GM18517 (cell line): Measurements from ENCODE around the gene CYBRD1.
A peak's percentile ranks its signal among the peaks of the same experiment; 100 is the strongest.
"Not testable (repeated sequence)": the region's sequence is repeated elsewhere in the genome, so short reads cannot be mapped to it uniquely, and the experiment has no call there.

Experiments used
- ATAC-seq: cut with Tn5 transposase; IDR thresholded peaks from one replicate; pipeline ENCODE4 v1.9.1; 2021; ENCODE audit warnings: mild to moderate bottlenecking, moderate library complexity; ENCODE audit not compliant: unreplicated experiment

CYBRD1 gene

DNA sequence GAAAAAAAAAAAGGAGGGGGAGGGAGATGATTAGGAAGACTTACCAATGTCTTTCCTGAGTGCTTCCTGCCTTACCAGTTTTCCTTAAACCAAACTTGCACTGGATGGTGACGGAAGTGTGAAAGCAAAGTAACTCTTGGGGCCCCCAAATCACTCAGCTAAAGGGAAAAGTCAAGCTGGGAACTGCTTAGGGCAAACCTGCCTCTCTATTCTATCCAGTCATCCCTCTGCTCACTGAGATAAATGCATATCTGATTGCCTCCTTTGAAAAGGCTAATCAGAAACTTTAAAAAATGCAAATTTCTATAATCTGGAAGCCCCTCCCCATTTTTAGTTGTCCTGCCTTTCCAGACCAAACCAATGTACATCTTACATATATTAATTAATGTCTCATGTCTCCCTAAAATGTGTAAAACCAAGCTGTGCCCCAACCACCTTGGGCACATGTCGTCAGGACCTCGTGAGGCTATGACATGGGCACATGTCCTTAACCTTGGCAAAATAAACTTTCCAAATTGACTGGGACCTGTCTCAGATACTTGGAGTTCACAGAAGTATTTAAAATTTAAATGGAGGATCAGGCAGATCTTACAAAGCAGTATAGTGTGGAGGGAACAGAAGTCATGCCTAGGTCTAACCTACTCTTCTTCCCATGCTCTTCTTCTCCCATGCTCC is 7.2 kb upstream of the CYBRD1 start:
- ATAC-seq: no peak

DNA sequence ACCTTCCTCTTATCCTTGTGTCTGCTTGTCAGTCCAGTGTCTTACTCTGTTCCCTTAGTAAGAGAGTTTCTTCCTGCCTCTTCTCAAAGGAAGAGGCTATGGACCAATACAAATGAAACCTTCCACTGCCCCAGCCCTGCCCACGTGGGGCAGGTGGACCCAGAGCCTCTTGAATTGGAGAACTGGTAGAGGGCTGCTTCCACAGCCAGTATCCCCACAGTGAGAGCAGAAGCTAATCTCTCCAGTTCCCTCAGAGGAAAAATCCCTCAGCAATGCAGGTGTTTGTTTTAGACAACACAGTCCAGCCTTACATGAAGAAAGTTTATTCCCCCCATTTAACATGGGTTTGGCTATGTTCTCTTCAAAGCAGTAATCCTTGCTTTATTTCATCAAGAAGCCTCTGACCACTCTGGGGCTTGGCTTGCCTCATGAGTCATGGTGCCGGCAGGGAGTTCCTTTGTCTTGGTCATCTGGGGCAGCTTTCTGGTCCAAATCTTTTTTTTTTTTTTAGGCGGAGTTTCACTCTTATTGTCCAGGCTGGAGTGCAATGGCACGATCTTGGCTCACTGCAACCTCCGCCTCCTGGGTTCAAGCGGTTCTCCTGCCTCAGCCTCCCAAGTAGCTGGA is 6.5 kb upstream of the CYBRD1 start:
- no peak for ATAC-seq

DNA sequence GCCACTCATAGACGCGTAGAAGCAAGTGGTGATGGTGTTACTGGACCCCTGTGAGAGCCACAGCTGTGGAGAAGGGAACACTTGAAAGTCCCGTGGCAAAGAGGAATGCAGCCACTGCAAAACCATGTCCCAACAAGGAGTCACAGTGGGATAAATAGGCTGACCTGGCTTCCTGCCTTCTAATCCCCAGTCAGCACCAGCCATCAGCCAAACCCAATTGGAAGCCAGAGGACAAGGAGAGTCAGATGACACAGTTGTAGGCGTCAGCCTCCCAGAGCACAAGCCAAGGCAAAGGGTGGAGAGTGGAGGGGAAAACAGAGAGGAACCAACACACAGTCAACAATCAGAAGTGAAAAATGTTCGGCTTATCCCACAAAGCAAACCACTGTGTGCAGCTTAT is 5.5 kb upstream of the CYBRD1 start:
- ATAC-seq: no peak

DNA sequence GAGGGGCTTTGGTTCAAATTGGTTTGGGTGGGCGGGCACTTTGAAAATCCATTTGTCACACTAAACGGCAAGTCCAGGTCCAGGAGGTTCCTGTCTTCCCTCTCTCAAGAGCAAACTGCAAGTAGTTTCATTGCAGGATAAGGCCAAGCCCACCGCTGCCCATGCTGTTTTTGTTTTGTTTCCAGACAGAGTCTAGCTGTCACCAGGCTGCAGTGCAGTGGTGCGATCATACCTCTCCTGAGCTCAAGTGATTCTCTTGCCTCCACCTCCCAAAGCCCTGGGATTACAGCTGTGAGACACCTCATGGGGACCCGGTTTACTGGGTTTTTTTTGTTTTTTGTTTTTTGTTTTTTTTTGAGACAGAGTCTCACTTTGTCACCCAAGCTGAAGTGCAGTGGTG is 1.8 kb upstream of the CYBRD1 start:
- ATAC-seq: no peak

DNA sequence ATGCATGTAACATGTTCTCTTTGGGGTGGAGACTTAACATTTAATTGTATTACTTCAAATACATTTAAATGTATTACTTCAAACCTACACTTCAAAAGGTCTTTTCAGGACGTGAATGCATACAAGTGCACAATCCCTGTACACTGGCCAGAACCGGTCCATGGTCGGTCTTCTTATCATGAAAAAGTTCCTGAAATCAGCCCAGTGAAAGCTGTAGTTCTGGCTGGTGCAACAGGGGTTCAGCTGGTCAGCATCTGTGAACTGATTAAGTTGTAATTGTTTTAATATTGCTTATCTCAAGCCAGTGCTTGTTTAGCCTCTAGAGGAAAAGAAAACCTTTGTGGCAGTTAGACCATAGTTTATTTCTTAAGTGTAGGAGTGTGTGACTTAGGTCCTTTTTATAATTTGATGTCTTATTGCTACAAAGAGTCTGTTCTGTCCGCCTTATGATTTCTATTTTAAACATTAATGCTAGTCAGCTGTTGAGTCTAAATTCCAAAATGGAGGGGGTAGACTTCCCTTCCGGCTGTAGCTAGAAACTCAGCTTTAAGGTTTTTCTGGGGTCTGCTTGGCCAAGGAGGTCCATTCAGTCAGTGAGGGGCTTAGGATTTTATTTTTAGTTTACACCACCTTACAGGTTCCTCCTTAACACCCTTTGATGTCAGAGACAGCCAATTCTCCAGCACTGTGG is 768 bp upstream of the CYBRD1 start:
- peak; percentile 2 for ATAC-seq

DNA sequence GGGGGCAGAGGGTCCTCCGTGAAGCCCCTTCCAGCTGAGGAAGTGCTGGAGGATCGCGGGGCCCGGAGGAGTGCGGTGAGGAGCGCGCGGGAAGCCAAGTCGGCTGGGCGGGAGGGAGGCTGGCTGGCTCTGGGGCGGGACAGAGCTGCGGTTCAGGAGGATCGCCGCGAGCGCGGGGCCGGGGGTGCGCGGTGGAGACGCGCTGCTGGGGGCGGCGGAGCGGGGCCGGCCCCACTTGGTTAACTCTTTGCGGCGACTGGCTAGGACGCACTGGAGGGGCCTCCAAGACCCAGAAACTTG is 464 bp downstream of the CYBRD1 start:
- no peak for ATAC-seq

DNA sequence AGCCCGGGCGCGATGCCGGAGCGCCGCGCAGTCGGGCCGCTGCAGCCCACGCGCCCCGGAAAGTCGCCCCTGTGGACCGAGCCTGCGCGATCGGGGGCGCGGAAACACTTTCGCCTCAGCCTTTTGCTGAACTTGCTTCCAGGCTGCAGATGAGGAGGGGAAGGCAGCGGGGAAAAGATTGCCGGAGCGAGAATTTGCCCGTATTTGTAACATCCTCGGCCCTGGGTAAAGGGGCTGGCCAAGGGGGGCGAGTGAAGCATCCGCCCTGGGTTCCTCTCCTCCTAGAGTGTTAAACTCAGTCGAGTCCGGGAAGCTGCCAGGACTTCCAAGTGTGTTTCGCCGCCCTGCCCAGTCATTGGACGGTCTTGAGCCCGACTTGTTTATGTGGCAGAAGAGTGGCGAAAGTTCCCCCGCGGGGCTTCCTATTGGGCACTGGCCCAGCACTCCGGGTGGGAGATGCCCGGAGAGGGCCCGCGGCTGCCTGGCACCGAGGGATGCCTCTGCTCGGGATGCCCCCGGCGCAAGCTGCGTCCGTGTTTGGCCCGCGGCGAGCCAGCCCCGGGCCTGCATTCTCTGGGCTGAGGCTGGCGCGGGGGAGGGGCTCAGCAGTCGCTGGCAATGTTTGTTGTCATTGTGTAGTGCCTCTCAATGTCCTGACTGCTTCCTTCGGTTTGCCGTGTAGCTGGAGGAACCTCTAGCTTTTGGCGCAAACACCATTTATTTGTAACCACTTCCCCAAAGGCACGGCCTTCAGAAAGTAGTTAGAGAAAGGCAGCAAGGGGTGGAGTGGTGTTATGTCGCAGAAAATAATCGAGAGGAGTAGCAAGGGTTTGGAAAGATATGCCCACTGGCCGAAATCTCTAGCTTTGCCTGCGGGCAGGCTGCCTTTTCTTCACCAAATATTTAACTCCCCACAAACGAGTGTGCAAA is 1.1 kb downstream of the CYBRD1 start:
- ATAC-seq: peak; percentile 40

DNA sequence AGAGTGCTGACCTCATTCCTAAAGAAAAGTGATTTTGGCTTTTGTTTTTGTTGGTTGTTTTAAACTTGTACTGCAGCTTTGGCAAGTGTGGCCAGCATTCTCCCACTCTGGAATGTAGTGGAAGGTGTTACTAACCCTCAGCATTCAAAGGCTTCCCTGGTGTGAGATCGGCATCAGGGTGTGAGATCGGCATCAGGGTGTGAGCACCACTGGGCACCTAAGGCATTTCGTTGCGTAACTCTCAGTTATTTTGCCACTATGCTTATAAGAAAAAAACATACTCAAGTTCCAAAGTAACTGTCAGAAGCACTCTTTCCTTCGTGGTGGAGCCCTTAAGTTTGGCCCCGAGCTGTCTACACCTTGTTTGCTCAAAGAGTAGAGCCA is 1.7 kb downstream of the CYBRD1 start:
- no peak for ATAC-seq

DNA sequence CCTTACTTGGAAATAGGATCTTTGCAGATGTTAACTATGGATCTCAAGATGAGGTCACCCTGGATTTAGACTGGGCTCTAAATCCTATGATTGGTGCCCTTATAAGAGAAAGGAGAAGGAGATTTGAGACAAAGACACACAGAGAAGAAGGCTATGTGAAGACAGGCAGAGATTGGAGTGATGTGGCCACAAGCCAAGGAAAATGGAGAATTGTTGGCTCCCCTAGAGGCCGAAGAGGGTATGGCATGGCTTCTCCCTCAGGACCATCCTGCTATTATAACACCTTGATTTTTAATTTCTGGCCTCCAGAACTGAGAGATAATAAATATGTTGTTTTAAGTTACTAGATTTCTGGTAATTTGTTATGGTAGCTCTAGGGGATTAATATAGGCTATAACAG is 7.6 kb downstream of the CYBRD1 start:
- no peak for ATAC-seq

DNA sequence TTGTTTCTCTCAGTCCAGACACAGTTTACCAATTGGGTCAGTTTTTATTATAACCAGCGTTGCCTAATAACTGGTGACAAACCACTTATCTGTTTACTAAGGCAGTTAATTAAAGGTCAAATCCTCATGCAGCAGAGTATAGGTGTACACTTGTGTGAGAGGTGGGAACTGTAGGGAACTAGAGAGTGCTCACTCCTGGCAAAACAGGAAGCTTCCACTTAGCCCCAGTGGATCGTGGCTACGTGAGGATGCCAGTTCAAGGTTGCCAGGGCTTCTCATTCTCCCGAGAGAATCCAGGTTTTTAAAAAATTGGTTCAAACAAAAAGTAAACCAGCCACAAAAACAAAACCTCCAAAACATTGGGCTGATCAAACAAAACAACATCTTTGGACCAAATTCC is 8.1 kb downstream of the CYBRD1 start:
- no peak for ATAC-seq

DNA sequence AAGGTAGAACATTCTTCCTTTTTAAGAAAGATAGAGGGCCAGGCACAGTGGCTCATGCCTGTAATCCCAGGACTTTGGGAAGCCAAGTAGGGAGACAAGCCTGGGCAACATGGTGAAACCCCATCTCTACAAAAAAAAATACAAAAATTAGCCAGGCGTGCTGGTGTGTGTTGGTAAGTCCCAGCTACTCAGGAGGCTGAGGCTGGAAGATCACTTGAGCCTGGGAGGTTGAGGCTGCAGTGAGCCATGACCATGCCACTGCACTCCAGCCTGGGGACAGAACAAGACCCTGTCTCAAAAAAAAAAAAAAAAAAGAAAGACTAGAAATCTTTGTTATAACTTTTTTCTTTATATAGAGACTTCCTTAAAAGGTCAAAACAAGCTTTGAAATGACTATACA is 8.6 kb downstream of the CYBRD1 start:
- not testable (repeated sequence) for ATAC-seq

DNA sequence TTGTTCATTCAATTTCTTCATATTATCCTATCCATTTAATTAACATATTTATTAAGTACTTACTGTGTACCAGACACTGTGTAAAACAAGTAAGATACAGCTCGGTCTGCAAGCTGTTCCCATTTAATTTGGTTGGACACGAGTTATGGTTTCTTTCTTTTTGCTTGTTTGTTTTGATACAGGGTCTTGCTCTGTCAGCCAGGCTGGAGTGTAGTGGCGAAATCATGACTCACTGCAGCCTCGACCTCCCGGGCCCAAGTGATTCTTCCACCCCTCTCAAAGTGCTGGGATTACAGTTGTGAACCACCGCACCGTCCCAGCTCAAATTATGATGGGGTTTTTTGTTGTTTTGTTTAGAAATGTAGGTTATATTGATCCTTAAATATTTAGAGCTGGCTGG is 9.0 kb downstream of the CYBRD1 start:
- no peak for ATAC-seq

DNA sequence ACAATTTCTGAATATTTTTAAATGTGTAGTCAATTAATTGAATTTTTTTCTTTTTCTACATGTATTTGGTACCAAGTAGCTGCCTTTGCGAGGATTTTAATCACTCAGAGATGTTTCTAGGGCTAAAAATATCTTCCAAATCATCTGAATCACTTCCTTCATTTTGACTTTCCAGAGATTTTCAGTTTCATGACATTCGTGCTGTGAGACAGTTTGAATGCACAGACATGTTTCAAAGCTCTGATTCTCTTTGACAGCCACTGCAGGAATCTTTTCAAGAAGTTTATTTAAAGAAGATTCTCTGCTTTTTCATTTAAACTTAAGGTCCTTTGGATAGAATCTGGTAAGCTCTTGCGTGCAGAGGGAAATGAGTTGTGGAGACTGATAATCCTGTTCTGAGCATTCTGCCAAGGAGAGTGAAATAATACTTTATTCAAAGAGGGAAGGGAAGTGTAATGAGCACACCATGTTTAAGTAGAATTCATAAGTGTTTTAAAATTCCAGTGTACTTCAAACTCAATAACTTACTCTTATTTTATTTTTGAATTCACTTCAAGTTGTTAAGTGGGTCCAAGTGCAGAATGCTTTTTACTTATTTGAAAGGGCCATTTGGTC is 9.7 kb downstream of the CYBRD1 start:
- ATAC-seq: no peak

DNA sequence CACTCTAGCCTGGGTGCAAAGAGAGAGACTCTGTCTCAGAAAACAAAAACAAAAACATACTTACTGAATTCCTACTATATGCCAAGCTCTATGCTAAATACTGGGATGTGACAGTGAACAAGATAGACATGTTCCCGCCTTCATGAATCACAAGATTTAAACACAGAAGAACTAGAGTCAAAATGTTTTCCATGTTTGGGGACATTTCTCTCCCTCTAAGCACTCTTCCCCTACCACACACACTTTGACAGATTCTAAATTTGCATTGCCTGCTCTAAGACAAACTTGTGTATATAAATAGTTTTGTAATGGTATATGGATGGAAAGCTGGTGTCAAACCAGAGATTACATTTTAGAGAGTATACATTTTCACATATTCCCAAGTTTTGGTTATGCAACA is 11.1 kb downstream of the CYBRD1 start:
- no peak for ATAC-seq

DNA sequence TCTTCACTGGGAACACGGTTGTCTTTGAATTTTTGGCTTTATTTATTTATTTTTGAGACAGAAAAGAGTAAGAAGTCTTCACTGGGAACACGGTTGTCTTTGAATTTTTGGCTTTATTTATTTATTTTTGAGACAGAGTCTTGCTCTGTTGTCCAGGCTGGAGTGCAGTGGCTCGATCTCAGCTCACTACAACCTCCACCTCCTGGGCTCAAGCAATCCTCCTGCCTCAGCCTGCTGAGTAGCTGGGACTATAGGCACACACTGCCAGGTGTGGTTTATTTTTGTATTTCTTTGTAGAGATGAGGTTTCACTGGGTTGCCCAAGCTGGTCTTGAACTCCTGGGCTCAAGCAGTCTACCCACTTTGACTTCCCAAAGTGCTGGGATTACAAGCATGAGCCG is 13.3 kb downstream of the CYBRD1 start:
- not testable (repeated sequence) for ATAC-seq

DNA sequence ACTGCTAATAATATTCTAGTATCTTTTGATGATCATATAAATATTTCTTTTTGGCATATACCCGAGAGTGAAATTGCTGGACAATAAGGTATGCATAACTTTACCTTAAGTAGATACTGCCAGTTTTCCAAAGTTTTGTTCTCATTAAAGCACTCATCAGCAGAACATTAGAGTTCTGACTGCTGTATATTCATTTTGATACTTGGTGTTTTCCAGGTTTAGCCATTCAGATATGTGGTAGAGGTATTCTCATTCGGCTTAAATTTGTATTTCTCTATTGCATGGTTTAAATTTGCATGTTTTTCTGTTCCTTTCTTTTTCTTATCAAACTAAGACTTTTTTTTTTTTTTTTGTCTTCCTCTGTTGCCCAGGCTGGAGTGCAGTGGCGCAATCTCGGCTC is 18.2 kb downstream of the CYBRD1 start:
- ATAC-seq: no peak

DNA sequence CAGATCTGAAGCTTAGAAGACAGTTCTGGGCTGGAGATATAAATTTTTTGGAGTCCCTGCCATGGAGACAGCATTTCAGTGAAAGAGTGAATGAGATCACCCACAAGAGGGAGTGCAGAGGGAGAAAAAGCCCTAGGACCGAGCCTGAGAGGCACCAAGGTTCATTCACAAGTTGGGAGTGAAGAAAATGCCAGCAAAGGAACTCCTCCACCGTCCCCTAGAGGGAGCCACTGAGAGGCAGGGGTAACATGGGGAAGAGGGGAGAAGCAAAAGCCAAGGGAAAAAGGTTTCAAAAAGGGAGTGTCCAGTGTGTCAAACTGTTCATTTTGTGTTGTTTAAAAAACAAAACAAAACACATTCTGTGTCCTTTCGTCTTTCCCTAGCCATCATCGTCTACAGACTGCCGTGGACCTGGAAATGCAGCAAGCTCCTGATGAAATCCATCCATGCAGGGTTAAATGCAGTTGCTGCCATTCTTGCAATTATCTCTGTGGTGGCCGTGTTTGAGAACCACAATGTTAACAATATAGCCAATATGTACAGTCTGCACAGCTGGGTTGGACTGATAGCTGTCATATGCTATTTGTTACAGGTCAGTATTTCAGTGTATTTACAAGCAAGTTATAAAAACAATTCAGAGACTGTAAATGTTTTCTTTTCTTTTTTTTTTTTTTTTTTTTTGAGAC is 19.1 kb downstream of the CYBRD1 start:
- no peak for ATAC-seq

DNA sequence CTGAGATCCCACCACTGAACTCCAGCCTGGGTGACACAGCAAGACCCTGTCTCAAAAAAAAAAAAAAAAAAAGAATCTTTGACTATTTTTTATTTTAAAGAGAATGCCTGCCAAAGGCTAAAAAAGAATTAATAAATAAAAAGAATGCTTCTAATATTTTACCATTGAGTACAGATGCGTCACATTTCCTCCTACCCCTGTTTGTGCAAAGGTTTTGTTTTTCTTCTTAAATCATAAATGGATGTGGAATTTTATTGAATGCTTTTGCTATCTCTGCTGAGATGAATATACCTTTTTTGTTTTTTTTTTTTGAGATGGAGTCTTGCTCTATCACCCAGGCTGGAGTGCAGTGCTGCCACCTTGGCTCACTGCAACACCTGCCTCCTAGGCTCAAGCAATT is 22.8 kb downstream of the CYBRD1 start:
- ATAC-seq: no peak

DNA sequence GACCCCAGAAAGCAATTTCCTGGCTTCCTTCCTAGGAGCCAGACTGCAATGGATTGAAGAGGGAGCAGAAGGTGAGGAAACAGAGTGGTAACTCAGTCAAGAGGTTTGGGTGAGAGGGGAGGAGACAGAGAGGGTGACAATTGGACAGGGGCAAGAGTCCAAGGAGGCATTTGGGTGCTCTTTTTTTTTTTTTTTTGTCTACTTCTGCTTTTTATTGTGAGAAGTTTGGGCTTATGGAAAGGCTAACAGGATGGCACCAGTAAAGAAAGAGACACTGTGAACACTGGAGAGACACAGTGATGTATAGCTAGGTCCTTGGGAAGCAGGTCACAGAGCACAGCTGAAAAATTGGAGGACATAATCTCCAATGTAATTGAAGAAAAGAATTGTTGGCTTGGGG is 25.0 kb downstream of the CYBRD1 start:
- ATAC-seq: no peak

DNA sequence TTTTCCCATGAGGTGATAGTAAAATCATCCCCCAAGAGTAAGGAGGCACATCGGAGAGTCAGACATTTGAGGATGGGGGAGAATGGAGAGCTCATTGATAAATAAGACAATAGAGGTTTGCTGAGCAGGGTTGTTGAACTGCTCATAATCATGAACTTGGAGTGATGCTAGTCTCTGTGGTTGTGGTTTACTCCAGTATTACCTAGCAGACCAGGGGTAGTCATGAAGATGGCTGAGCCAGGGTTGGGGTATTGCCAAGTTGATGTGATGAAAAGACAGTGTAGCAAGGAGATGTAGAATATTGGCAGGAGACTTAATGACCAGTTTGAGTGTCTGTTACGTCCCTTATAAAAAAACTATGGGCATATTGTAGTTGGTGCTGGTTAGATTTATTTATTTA is 25.4 kb downstream of the CYBRD1 start:
- ATAC-seq: no peak

DNA sequence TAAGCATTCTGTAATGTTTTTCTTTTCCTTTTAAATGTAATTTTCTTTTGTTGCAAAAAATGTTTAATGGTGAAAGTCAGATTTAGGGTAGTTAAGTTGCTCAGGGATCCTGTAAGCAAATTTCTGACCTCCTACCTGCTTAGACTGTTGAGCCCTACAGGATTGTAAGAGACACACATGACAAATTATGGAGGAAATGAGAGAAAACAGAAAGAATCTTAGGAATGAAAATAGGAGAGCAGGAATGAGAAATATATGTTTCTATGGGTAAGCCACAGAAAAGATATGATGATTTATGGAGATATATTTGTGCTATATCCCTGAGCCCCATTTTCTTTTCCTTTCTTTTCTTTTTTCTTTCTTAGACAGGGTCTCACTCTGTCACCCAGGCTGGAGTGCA is 28.3 kb downstream of the CYBRD1 start:
- ATAC-seq: no peak
